ENCODE measurements around the gene OBSCN. TPM values are rescaled to one million over a fixed set of nuclear protein-coding genes. Genes with fewer than 3 reads are reported as not detected.

The OBSCN gene
- total RNA-seq, 1 experiment from 2014 or later: 10.5 TPM

GRCh38 chr1:228312136-228312764 is 104.4 kb downstream of the OBSCN start:
- intact Hi-C loops (cut with micrococcal nuclease; ENCODE audit: unreplicated experiment): no loop called here
- H3K27ac ChIP-seq (ENCODE audit: low read length): no peak overlapping the region
- in situ Hi-C loops (cut with HindIII; ENCODE audit: low pct_unique_long_range_greater_than_20kb, low sequenced_read_pairs): no loop called here
- H3K9me3 ChIP-seq (ENCODE audit: control insufficient read depth, insufficient read depth, low read depth, low read length): no peaks in the 10 kb centered on the region
- no TSS peak for BruUV-seq (replicated peaks)
- H3K27me3 ChIP-seq (ENCODE audit: control insufficient read depth, insufficient read depth, low read length): no peaks in the 10 kb centered on the region
- no peak overlapping the region for H3K4me3 ChIP-seq (ENCODE audit: low read depth in 2 of 2, low read length in 2 of 2)
- ATAC-seq: no peak
- POLR2A ChIA-PET: interaction anchor here (0.5 kb wide), 1 partner anchor 68 kb away, joined by 3 read pairs; no protein-coding TSS in a partner anchor
- H3K4me1 ChIP-seq (ENCODE audit: control insufficient read depth, insufficient read depth, low read length): no peaks in the 10 kb centered on the region
- TF ChIP-seq, protein P1, sequence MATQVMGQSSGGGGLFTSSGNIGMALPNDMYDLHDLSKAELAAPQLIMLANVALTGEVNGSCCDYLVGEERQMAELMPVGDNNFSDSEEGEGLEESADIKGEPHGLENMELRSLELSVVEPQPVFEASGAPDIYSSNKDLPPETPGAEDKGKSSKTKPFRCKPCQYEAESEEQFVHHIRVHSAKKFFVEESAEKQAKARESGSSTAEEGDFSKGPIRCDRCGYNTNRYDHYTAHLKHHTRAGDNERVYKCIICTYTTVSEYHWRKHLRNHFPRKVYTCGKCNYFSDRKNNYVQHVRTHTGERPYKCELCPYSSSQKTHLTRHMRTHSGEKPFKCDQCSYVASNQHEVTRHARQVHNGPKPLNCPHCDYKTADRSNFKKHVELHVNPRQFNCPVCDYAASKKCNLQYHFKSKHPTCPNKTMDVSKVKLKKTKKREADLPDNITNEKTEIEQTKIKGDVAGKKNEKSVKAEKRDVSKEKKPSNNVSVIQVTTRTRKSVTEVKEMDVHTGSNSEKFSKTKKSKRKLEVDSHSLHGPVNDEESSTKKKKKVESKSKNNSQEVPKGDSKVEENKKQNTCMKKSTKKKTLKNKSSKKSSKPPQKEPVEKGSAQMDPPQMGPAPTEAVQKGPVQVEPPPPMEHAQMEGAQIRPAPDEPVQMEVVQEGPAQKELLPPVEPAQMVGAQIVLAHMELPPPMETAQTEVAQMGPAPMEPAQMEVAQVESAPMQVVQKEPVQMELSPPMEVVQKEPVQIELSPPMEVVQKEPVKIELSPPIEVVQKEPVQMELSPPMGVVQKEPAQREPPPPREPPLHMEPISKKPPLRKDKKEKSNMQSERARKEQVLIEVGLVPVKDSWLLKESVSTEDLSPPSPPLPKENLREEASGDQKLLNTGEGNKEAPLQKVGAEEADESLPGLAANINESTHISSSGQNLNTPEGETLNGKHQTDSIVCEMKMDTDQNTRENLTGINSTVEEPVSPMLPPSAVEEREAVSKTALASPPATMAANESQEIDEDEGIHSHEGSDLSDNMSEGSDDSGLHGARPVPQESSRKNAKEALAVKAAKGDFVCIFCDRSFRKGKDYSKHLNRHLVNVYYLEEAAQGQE (IDR thresholded peaks at IDR 0.05; ENCODE audit: insufficient read depth in 1 of 2, low read depth in 2 of 2, low read length in 1 of 2): no peak
- TF ChIP-seq SIN3A (IDR thresholded peaks at IDR 0.05; ENCODE audit: borderline replicate concordance, insufficient read depth, low read depth, low read length): no peak
- TF ChIP-seq, protein P2, sequence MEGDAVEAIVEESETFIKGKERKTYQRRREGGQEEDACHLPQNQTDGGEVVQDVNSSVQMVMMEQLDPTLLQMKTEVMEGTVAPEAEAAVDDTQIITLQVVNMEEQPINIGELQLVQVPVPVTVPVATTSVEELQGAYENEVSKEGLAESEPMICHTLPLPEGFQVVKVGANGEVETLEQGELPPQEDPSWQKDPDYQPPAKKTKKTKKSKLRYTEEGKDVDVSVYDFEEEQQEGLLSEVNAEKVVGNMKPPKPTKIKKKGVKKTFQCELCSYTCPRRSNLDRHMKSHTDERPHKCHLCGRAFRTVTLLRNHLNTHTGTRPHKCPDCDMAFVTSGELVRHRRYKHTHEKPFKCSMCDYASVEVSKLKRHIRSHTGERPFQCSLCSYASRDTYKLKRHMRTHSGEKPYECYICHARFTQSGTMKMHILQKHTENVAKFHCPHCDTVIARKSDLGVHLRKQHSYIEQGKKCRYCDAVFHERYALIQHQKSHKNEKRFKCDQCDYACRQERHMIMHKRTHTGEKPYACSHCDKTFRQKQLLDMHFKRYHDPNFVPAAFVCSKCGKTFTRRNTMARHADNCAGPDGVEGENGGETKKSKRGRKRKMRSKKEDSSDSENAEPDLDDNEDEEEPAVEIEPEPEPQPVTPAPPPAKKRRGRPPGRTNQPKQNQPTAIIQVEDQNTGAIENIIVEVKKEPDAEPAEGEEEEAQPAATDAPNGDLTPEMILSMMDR (IDR thresholded peaks at IDR 0.05): no peak
- no peak for TF ChIP-seq POLR2AphosphoS5 (IDR thresholded peaks at IDR 0.05; ENCODE audit: low read depth, low read length)
- TF ChIP-seq TCF7L2 (IDR thresholded peaks at IDR 0.05; ENCODE audit: low read depth, low read length): no peak
- CTCF ChIA-PET: no interaction called here
- no peak for DNase-seq (ENCODE audit: low read depth, low spot score)
- no peaks in the 10 kb centered on the region for H3K36me3 ChIP-seq (ENCODE audit: control insufficient read depth, insufficient read depth, low read length)

- H3K27ac ChIP-seq (ENCODE audit: low read length): no peak overlapping the region
- ATAC-seq: no peak
- POLR2A ChIA-PET: no interaction called here
- no peaks in the 10 kb centered on the region for H3K27me3 ChIP-seq (ENCODE audit: control insufficient read depth, insufficient read depth, low read length)
- intact Hi-C loops (cut with micrococcal nuclease; ENCODE audit: unreplicated experiment): no loop called here
- H3K4me1 ChIP-seq (ENCODE audit: control insufficient read depth, insufficient read depth, low read length): no peaks in the 10 kb centered on the region
- in situ Hi-C loops (cut with HindIII; ENCODE audit: low pct_unique_long_range_greater_than_20kb, low sequenced_read_pairs): no loop called here
- TF ChIP-seq POLR2AphosphoS5 (IDR thresholded peaks at IDR 0.05; ENCODE audit: low read depth, low read length) (no peak), SIN3A (IDR thresholded peaks at IDR 0.05; ENCODE audit: borderline replicate concordance, insufficient read depth, low read depth, low read length) (no peak), TCF7L2 (IDR thresholded peaks at IDR 0.05; ENCODE audit: low read depth, low read length) (no peak)
- TF ChIP-seq, protein P1 (IDR thresholded peaks at IDR 0.05; ENCODE audit: insufficient read depth in 1 of 2, low read depth in 2 of 2, low read length in 1 of 2): no peak
- TF ChIP-seq, protein P2 (IDR thresholded peaks at IDR 0.05): no peak
- CTCF ChIA-PET: interaction anchor here (0.8 kb wide), 1 partner anchor 10 kb away, joined by 3 read pairs; no protein-coding TSS in a partner anchor
- no peak overlapping the region for H3K4me3 ChIP-seq (ENCODE audit: low read depth in 2 of 2, low read length in 2 of 2)
- no TSS peak for BruUV-seq (replicated peaks)
- no peaks in the 10 kb centered on the region for H3K36me3 ChIP-seq (ENCODE audit: control insufficient read depth, insufficient read depth, low read length)
- H3K9me3 ChIP-seq (ENCODE audit: control insufficient read depth, insufficient read depth, low read depth, low read length): no peaks in the 10 kb centered on the region
- DNase-seq (ENCODE audit: low read depth, low spot score): no peak
These were observed 105.9 kb downstream of the OBSCN start for GRCh38 chr1:228313536-228314277.
